ENCODE results near the gene CLEC16A.

Gene CLEC16A

DNA sequence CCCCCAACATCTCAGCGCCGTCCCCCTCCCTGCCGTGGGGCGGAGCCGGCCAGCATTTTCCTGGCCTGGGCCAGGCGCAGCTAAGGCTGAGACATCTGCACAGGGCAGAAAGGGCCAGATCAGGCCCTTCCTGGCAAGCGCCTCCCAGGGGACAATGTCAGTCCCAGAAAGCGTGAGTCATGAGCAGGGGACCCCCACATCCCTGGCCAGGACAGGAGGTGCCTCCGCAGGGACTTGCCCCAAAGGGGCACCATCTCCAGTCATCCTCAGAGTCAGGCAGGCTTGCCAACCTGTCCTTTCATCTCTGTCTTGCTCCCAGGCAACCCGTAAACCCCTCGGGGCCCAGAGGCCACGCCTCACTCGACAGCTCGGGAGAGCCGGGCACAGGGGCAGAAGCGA is 268.4 kb downstream of the CLEC16A start:
- TF ChIP-seq, protein P1, sequence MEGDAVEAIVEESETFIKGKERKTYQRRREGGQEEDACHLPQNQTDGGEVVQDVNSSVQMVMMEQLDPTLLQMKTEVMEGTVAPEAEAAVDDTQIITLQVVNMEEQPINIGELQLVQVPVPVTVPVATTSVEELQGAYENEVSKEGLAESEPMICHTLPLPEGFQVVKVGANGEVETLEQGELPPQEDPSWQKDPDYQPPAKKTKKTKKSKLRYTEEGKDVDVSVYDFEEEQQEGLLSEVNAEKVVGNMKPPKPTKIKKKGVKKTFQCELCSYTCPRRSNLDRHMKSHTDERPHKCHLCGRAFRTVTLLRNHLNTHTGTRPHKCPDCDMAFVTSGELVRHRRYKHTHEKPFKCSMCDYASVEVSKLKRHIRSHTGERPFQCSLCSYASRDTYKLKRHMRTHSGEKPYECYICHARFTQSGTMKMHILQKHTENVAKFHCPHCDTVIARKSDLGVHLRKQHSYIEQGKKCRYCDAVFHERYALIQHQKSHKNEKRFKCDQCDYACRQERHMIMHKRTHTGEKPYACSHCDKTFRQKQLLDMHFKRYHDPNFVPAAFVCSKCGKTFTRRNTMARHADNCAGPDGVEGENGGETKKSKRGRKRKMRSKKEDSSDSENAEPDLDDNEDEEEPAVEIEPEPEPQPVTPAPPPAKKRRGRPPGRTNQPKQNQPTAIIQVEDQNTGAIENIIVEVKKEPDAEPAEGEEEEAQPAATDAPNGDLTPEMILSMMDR (IDR thresholded peaks at IDR 0.05; ENCODE audit: insufficient read depth, low read length, missing control alignments) = no peak
- no peak overlapping the region for H3K4me3 ChIP-seq (ENCODE audit: low read depth, low read length)
- no peak for DNase-seq (ENCODE audit: low read depth, low spot score)
- CTCF ChIA-PET = interaction anchor here (1.5 kb wide), 1 partner anchor 13 kb away, joined by 4 read pairs; no protein-coding TSS in a partner anchor
- POLR2A ChIA-PET = no interaction called here

DNA sequence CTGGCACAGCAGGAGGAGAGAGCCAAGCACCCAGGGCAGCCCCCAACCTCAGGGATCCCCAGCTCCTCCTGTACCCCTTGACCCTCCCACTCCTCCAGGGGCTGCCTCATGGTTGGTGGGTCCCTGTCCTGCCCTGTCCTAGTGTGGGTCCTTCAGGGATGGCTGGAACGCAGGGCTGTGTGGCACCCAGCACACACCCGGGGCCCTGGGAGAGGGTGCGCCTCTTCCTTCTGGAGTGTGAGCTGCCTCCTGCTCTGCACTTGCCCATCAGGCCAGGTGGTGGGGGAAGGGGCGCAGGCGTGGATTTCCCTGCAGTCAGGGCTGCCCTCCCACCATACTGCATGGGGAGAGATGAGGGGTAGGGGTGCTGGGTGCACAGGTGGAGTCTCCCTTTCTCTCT is 269.0 kb downstream of the CLEC16A start:
- H3K4me3 ChIP-seq (ENCODE audit: low read depth, low read length) = no peak overlapping the region
- DNase-seq (ENCODE audit: low read depth, low spot score) = no peak
- TF ChIP-seq, protein P1 (IDR thresholded peaks at IDR 0.05; ENCODE audit: insufficient read depth, low read length, missing control alignments) = no peak
- ChIA-PET CTCF (no interaction called here), POLR2A (no interaction called here)

DNA sequence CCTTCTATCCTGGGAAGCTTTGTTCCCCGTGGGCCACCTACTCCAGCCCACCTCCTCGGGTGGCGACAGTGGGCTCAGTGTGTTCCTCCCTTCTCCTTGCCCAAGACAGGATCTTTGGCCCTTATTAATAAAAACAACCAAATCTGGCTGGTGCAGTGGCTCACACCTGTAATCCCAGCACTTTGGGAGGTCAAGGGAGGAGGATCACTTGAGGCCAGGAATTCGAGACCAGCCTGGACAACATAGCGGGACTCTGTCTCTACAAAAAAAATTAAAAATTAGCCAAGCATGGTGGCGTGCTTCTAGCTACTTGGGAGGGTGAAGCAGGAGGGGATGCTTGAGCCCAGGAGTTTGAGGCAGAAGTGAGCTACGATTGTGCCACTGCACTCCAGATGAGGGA is 269.4 kb downstream of the CLEC16A start:
- POLR2A ChIA-PET = interaction anchor here (0.6 kb wide), 1 partner anchor 93 kb away, joined by 6 read pairs; no protein-coding TSS in a partner anchor
- TF ChIP-seq, protein P1 (IDR thresholded peaks at IDR 0.05; ENCODE audit: insufficient read depth, low read length, missing control alignments) = no peak

DNA sequence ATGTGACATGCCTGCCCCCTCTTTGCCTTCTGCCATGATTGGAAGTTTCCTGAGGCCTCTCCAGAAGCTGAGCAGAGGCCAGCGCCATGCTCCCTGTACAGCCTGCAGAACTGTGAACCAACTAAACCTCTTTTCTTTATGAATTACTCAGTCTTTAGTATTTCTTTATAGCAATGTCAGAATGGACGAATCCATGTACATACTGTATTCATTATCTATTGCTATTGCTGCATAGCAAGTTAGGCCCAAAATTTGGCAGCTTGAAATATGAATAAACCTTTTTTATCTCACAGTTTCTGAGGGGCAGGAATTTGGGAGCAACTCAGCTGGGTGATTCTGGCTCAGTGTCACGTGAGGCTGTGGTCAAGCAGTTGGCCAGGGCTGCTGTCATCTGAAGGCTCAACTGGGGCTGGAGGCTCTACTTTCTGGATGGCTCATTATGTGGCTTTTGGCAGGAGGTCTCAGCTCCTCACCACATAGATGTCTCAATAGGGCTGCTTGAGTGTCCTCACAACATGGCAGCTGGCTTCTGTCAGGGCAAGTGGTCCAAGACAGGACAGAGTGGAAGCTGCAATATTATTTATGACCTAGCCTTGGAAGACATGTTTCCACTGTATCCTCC is 271.7 kb downstream of the CLEC16A start:
- no peak for DNase-seq (ENCODE audit: low read depth, low spot score)
- H3K4me3 ChIP-seq (ENCODE audit: low read depth, low read length) = no peak overlapping the region
- ChIA-PET POLR2A (no interaction called here), CTCF (interaction anchor here (1.1 to 4.7 kb wide), 2 partner anchors 9 to 13 kb away, joined by 5 to 21 read pairs; no protein-coding TSS in a partner anchor)
- TF ChIP-seq, protein P1 (IDR thresholded peaks at IDR 0.05; ENCODE audit: insufficient read depth, low read length, missing control alignments) = no peak

More for the DNA sequence above, 269.4 kb downstream of the CLEC16A start:
- no peak for DNase-seq (ENCODE audit: low read depth, low spot score)
- CTCF ChIA-PET = interaction anchor here (1.5 kb wide), 1 partner anchor 259 kb away, joined by 3 read pairs; no protein-coding TSS in a partner anchor
- no peak overlapping the region for H3K4me3 ChIP-seq (ENCODE audit: low read depth, low read length)

DNA sequence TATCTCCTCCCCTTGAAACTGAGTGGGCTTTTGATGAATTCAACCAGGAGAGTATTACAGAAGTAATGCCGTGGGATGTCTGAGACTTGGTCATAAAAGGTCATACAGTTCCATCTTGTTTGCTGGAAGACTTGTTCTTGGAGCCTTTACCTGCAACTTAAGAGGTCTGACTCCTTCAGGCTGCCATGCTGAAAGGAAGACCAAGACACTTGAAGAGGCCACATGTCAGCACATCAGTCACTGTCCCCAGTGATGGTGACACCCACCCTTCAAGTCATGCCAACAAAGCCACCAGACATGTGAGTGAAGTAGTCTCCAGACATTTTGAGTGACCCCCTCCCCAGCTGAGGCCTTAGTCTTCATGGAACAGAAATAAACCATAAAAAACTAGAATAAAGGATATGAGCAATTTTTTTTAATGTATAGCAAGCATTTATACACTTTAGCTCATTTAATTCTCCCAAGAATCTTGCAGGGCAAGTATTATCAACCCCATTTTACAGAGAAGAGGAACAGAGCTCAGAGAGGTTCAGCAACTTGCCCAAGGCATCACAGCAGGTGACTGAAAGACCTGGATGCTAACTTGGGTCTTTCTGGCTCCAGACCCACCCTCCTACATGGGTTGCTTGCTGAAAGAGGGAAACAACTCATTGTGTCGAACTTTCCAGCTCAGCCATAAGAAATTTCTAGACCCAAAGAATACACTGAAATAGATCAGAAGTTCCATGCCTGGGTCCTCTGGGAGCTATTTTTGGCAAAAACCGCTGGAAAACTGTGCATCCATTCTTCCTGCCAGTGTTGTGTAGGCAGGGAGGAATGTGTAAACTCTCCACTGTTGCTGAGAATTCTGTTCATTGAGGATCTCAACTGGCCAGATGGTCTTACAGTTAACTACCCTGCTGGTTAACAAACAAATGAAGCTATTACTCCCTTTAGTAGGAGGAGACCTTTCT is 273.6 kb downstream of the CLEC16A start:
- H3K4me3 ChIP-seq (ENCODE audit: low read depth, low read length) = no peak overlapping the region
- ChIA-PET CTCF (interaction anchor here (0.6 to 4.7 kb wide), 3 partner anchors 11 to 41 kb away, joined by 3 to 21 read pairs (median 3); partner anchors contain the start of gene SOCS1), POLR2A (no interaction called here)
- no peak for DNase-seq (ENCODE audit: low read depth, low spot score)
- TF ChIP-seq, protein P1 (IDR thresholded peaks at IDR 0.05; ENCODE audit: insufficient read depth, low read length, missing control alignments) = no peak

DNA sequence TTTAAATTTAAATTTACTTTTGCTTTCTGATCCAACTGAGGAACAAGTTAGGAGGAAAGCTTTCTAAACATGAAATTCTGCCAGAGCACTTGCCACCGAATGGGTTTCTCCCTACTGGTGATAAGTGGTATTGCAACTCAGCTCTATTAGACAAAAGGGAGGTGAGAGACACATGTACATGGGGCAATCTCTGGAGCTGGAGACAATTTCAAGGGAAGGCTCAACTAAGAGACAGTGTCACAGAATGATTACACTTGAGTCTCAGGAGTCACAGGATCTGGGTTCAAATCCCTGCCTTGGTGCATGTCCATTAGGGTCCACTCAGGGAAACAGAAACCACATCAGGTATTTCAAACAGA is 274.2 kb downstream of the CLEC16A start:
- ChIA-PET POLR2A (no interaction called here), CTCF (interaction anchor here (0.6 to 4.7 kb wide), 2 partner anchors 12 to 40 kb away, joined by 3 to 21 read pairs; no protein-coding TSS in a partner anchor)
- TF ChIP-seq, protein P1 (IDR thresholded peaks at IDR 0.05; ENCODE audit: insufficient read depth, low read length, missing control alignments) = no peak
- H3K4me3 ChIP-seq (ENCODE audit: low read depth, low read length) = no peak overlapping the region
- DNase-seq (ENCODE audit: low read depth, low spot score) = no peak
